ENCODE data around the gene TMEM145. TPM values are rescaled to one million over a fixed set of nuclear protein-coding genes. Genes with fewer than 3 reads are reported as not detected.
"Not testable (repeated sequence)": the region's sequence is repeated elsewhere in the genome, so short reads cannot be mapped to it uniquely, and the experiment has no call there.

The TMEM145 gene
- polyA plus RNA-seq, 10 donors = 0.16 to 0.56 (median 0.30) TPM

GRCh38 chr19:42334697-42335373, 21.7 kb downstream of the TMEM145 start:
- no peak for DNase-seq

- no peak for DNase-seq
Observed at GRCh38 chr19:42335374-42335936, 22.3 kb downstream of the TMEM145 start.

GRCh38 chr19:42335971-42336370, 22.9 kb downstream of the TMEM145 start:
- no peak for DNase-seq

- not testable (repeated sequence) for DNase-seq
Observed at GRCh38 chr19:42339126-42339860, 26.2 kb downstream of the TMEM145 start.

- DNase-seq = not testable (repeated sequence)
Observed at GRCh38 chr19:42339922-42340321, 26.8 kb downstream of the TMEM145 start.

- DNase-seq = no peak
Observed at GRCh38 chr19:42343344-42344110, 30.4 kb downstream of the TMEM145 start.

GRCh38 chr19:42344336-42344893, 31.3 kb downstream of the TMEM145 start:
- DNase-seq = no peak

GRCh38 chr19:42345191-42345812, 32.2 kb downstream of the TMEM145 start:
- no peak for DNase-seq

- no peak for DNase-seq
Observed at GRCh38 chr19:42348211-42348610, 35.1 kb downstream of the TMEM145 start.

GRCh38 chr19:42349378-42350107, 36.4 kb downstream of the TMEM145 start:
- no peak for DNase-seq

GRCh38 chr19:42350417-42350816, 37.3 kb downstream of the TMEM145 start:
- DNase-seq = no peak

GRCh38 chr19:42351079-42351735, 38.1 kb downstream of the TMEM145 start:
- DNase-seq = no peak

GRCh38 chr19:42352301-42353259, 39.5 kb downstream of the TMEM145 start:
- DNase-seq = no peak

GRCh38 chr19:42353341-42354015, 40.4 kb downstream of the TMEM145 start:
- no peak for DNase-seq

- no peak for DNase-seq
Observed at GRCh38 chr19:42355896-42356295, 42.8 kb downstream of the TMEM145 start.

- DNase-seq = no peak
Observed at GRCh38 chr19:42356686-42357085, 43.6 kb downstream of the TMEM145 start.

GRCh38 chr19:42357290-42357689, 44.2 kb downstream of the TMEM145 start:
- no peak for DNase-seq

- no peak for DNase-seq
Observed at GRCh38 chr19:42360787-42361544, 47.9 kb downstream of the TMEM145 start.
